Mononuclear cell (primary cell): ENCODE results near the gene LRRC2. TPM values are rescaled to one million over a fixed set of nuclear protein-coding genes. Genes with fewer than 3 reads are reported as not detected.

ENCODE experiments used
- H3K27me3 ChIP-seq: 2 replicates; pipeline ENCODE4 v1.6.0; 2011; ENCODE audit warnings: low read length, control low read depth; ENCODE audit not compliant: insufficient read depth
- H3K4me1 ChIP-seq: 2 replicates; pipeline ENCODE4 v1.5.1; 2011; ENCODE audit warnings: mild to moderate bottlenecking, low read length, control low read depth; ENCODE audit not compliant: insufficient read depth
- H3K4me3 ChIP-seq: 2 replicates; pipeline ENCODE4 v1.5.1; 2011; ENCODE audit warnings: mild to moderate bottlenecking, low read length, moderate library complexity
- H3K9me3 ChIP-seq: 2 replicates; pipeline ENCODE4 v1.5.1; 2011; ENCODE audit warnings: low read depth, mild to moderate bottlenecking, control low read depth, low read length
- total RNA-seq: library from RNA; depleted of rRNA; stranded (reverse); fragments of >200 nt; gene quantifications from one replicate; pipeline ENCODE4 v1.2.3, GENCODE V29; 2012

LRRC2 gene
- total RNA-seq, 1 donor = 0.10 TPM

- H3K4me1 ChIP-seq = peaks cover 9% of the 10 kb centered on the region
- no peaks in the 10 kb centered on the region for H3K9me3 ChIP-seq
- H3K27me3 ChIP-seq = no peaks in the 10 kb centered on the region
- H3K4me3 ChIP-seq = no peak overlapping the region
These were observed 74.7 kb downstream of the LRRC2 start for GRCh38 chr3:46491089-46492070.

DNA sequence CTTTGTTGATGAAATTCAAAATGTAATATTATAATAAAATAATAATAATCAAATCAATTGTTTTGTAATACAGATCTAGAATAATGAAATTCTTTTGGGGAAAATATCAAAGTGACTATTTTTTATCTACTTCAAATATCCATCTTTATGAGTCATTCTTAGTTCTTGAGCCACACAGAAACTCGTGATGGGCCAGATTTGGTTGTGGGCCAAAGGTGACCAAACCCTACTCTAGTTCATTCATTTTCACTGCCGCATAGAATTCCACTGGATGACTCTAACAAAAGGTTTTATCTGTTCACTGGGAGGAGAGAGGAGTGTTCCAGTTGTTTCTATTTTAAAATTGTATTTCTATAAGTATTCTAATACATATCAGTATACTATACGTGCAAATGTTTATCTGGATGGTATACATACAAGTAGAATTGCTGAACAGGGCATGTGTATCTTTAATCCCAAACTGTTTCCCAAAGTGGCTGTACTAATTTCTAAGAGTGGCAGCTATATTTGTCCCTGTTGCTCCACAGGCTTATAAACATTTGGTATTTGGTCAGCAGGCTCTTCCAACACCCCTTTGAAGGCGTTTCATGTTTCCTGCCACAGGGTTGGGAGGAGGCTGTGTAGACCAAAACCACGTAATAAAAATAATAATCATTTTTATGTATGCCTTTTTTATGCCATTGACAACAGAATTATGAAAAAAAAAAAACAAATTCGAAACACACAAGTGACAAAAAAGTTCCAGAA is 75.6 kb downstream of the LRRC2 start:
- Histone ChIP-seq H3K4me1 (peaks cover 9% of the 10 kb centered on the region), H3K27me3 (no peaks in the 10 kb centered on the region), H3K9me3 (no peaks in the 10 kb centered on the region)

GRCh38 chr3:46489875-46490274 is 76.2 kb downstream of the LRRC2 start:
- Histone ChIP-seq H3K9me3 (no peaks in the 10 kb centered on the region), H3K4me3 (no peak overlapping the region), H3K27me3 (no peaks in the 10 kb centered on the region), H3K4me1 (peaks cover 9% of the 10 kb centered on the region)

More for the DNA sequence above, 75.6 kb downstream of the LRRC2 start:
- H3K4me3 ChIP-seq = no peak overlapping the region

- Histone ChIP-seq H3K4me1 (peaks cover 9% of the 10 kb centered on the region), H3K9me3 (no peaks in the 10 kb centered on the region), H3K4me3 (no peak overlapping the region), H3K27me3 (no peaks in the 10 kb centered on the region)
These were observed 76.7 kb downstream of the LRRC2 start for GRCh38 chr3:46489381-46489780.

- no peaks in the 10 kb centered on the region for H3K27me3 ChIP-seq
- no peak overlapping the region for H3K4me3 ChIP-seq
- H3K9me3 ChIP-seq = no peaks in the 10 kb centered on the region
- H3K4me1 ChIP-seq = peaks cover 9% of the 10 kb centered on the region
These were observed 77.3 kb downstream of the LRRC2 start for GRCh38 chr3:46488735-46489361.

GRCh38 chr3:46485779-46486175 is 80.3 kb downstream of the LRRC2 start:
- Histone ChIP-seq H3K9me3 (no peaks in the 10 kb centered on the region), H3K4me3 (no peak overlapping the region), H3K4me1 (peaks cover 9% of the 10 kb centered on the region), H3K27me3 (no peaks in the 10 kb centered on the region)

DNA sequence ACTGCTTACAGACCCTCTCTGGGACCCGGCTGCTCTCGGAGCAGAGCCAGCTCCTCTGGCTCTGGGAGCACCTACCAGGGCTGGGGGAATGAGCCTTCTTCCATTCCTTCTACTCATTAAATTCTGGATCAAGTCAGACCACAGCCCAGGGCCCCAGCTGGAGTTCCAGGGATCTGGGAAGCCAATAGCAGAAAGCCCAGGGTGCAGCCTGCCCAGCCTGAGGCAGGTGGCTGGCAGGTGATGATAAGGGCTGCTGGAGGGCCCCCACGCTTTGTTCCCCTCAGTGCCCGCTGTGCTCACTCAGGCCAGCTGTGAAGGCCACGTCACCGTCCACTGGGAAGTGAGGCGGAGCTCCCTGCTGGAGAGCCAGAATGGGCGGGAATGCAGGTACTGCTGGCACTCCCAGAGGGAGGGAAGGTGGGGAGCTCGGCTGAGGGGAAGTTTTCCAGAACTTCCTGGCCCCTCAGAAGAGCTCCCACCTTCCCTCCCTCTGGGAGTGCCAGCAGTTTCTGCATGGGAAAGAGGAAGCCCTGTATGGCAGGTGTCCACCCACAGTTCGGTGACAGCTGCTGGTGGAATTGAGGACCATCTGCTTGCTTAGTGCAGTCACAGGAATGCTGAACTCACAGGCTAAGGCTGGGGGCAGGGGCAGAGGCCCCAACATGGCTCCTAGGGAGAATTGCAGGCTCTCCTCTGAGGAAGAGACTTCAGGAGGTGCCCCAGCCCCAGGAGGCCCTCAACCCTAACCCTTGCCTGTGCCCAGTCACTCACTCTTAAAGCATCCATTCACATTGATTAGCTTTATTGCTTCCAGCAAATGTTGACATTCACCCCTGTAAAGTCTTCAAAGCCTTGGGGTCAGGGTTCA is 81.0 kb downstream of the LRRC2 start:
- Histone ChIP-seq H3K9me3 (no peaks in the 10 kb centered on the region), H3K4me1 (peaks cover 9% of the 10 kb centered on the region), H3K4me3 (no peak overlapping the region), H3K27me3 (no peaks in the 10 kb centered on the region)

GRCh38 chr3:46484388-46484787 is 81.7 kb downstream of the LRRC2 start:
- no peak overlapping the region for H3K4me3 ChIP-seq
- no peaks in the 10 kb centered on the region for H3K27me3 ChIP-seq
- H3K9me3 ChIP-seq = no peaks in the 10 kb centered on the region
- H3K4me1 ChIP-seq = peaks cover 9% of the 10 kb centered on the region

- Histone ChIP-seq H3K4me1 (peaks cover 4% of the 10 kb centered on the region), H3K9me3 (no peaks in the 10 kb centered on the region), H3K4me3 (no peak overlapping the region), H3K27me3 (no peaks in the 10 kb centered on the region)
These were observed 82.3 kb downstream of the LRRC2 start for GRCh38 chr3:46483825-46484224.

DNA sequence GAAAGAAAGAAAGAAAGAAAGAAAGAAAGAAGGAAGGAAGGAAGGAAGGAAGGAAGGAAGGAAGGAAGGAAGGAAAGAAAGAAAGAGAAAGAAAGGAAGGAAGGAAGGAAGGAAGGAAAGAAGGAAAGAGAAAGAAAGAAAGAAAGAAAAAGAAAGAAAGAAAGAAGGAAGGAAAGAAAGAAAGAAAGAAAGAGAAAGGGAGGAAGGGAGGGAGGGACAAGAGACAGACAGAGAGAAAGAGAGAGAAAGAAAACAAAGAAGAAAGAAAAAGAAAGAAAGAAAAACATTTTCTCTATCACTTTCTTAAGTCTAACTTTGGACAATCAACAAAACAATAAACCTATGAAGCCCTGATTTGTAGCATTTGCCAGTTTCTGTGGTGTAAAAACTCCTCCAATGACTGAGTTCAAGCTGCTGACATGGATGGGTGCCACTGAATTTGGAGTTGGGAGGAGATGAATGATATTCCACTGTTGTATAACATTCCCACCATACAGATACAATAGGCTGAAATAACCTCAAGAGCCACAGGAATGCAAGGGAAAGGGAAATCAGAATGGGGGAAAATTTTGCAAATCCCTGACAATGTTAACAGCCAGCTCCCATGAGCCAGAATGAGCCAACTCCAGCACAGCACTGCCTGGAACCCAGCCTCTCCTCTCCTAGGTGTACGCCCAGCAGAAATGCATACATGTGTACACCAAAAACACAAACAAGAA is 83.3 kb downstream of the LRRC2 start:
- no peak overlapping the region for H3K4me3 ChIP-seq
- H3K4me1 ChIP-seq = no peaks in the 10 kb centered on the region
- no peaks in the 10 kb centered on the region for H3K27me3 ChIP-seq
- no peaks in the 10 kb centered on the region for H3K9me3 ChIP-seq

GRCh38 chr3:46481636-46482035 is 84.5 kb downstream of the LRRC2 start:
- H3K4me3 ChIP-seq = no peak overlapping the region
- H3K9me3 ChIP-seq = no peaks in the 10 kb centered on the region
- no peaks in the 10 kb centered on the region for H3K4me1 ChIP-seq
- H3K27me3 ChIP-seq = no peaks in the 10 kb centered on the region

- no peaks in the 10 kb centered on the region for H3K4me1 ChIP-seq
- H3K4me3 ChIP-seq = no peak overlapping the region
- no peaks in the 10 kb centered on the region for H3K27me3 ChIP-seq
- no peaks in the 10 kb centered on the region for H3K9me3 ChIP-seq
These were observed 85.5 kb downstream of the LRRC2 start for GRCh38 chr3:46480491-46481195.

DNA sequence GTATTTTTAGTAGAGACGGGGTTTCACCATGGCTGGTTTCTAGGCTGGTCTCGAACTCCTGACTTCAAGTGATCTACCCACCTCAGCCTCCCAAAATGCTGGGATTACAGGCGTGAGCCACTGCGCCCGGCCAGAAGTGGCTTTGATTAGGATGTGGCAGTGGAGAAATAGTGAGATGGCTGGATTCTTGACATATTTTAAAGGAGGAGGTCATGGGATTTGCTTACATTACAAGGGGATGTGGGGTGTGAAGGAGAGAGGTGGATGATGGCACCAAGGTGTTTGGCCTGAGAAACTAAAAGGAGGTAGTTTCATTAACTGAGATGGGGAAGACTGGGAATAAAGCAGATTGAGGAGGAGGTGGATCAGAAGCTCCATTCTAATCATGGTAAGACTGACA is 86.4 kb downstream of the LRRC2 start:
- Histone ChIP-seq H3K9me3 (peaks cover 4% of the 10 kb centered on the region), H3K4me3 (no peak overlapping the region), H3K4me1 (no peaks in the 10 kb centered on the region), H3K27me3 (no peaks in the 10 kb centered on the region)
